Upper lobe of left lung (tissue), 6 donors: Measurements from ENCODE around the gene CDK7. TPM values are rescaled to one million over a fixed set of nuclear protein-coding genes. Genes with fewer than 3 reads are reported as not detected.

Source experiments
- ATAC-seq, 2 donors: fragments of 200-7000 bp; cut with Tn5 transposase; one replicate each; pipeline ENCODE4 v1.9.1; 2022; ENCODE audit warnings: mild to moderate bottlenecking in 2 of 2, moderate library complexity in 2 of 2; ENCODE audit not compliant: low FRiP score in 2 of 2
- DNase-seq, 2 donors: peaks; one replicate each; pipeline ENCODE4 v3.0.0-alpha.2; 2019 to 2020
- H3K27ac ChIP-seq, 4 donors: fragments of 200-600 bp; sonication (generic); one replicate each; pipeline ENCODE4 v1.5.1; 2016 to 2019
- H3K27me3 ChIP-seq, 4 donors: fragments of 200-600 bp; sonication (generic); one replicate each; pipeline ENCODE4 v1.5.1; 2017 to 2019
- H3K36me3 ChIP-seq, 4 donors: fragments of 200-600 bp; sonication (generic); one replicate each; pipeline ENCODE4 v1.5.1; 2016 to 2019
- H3K4me1 ChIP-seq, 4 donors: fragments of 200-600 bp; sonication (generic); one replicate each; pipeline ENCODE4 v1.5.1; 2018 to 2019
- H3K4me3 ChIP-seq, 4 donors: fragments of 200-600 bp; sonication (generic); one replicate each; pipeline ENCODE4 v1.5.1; 2017 to 2019; ENCODE audit warnings: mild to moderate bottlenecking in 2 of 4, moderate library complexity in 1 of 4
- H3K9me3 ChIP-seq, 4 donors: fragments of 200-600 bp; sonication (generic); one replicate each; pipeline ENCODE4 v1.5.1; 2018 to 2019
- CTCF ChIP-seq, 6 experiments: fragments of 450-650 bp in 4 of 6; fragments of 200-600 bp in 2 of 6; sonication (generic) in 2 of 6; IDR thresholded peaks; one replicate each; pipeline ENCODE4 v1.5.1; 2016 to 2019; ENCODE audit warnings: antibody characterized with exemption in 6 of 6
- EP300 ChIP-seq, 4 donors: sonication (generic); formaldehyde crosslinking; IDR thresholded peaks; one replicate each; pipeline ENCODE4 v1.5.1; 2017; ENCODE audit warnings: antibody characterized with exemption in 4 of 4, control low read depth in 2 of 4
- POLR2A ChIP-seq, 4 donors: fragments of 450-650 bp; IDR thresholded peaks; one replicate each; pipeline ENCODE4 v1.5.1; 2016 to 2017; ENCODE audit warnings: antibody characterized with exemption in 4 of 4, mild to moderate bottlenecking in 2 of 4
- POLR2AphosphoS5 ChIP-seq, 2 donors: sonication (generic); formaldehyde crosslinking; IDR thresholded peaks; one replicate each; pipeline ENCODE4 v1.5.1; 2017; ENCODE audit warnings: antibody characterized with exemption in 2 of 2
- WGBS, 2 donors: methylation state at CpG; one replicate each; pipeline ENCODE4 v1.1.5; 2017 to 2018; 5-methylcytosine and 5-hydroxymethylcytosine counted together
- total RNA-seq, 6 donors: library from RNA; depleted of rRNA in 4 of 6; stranded (reverse); fragments of >200 nt in 4 of 6; gene quantifications; one replicate each; pipeline versions ENCODE4 v1.1.0 to v1.2.1, GENCODE V29; 2016 to 2021
- donor health status: DM: no; HTN: no; CAD: no; lungs with moderate emphysema.
- donor health status: DM: no; HTN: yes; CAD: no; lungs with severe emphysema.

The CDK7 gene
- total RNA-seq, 6 donors from 2014 or later = 8.3 to 36.4 (median 22.1) TPM

GRCh38 chr5:69317391-69317790 is 82.7 kb downstream of the CDK7 start:
- Histone ChIP-seq H3K27ac (peak overlapping the region in 3 of 4 donors; percentile 7 to 53 (median 42)), H3K9me3 (no peaks in the 10 kb centered on the region)

DNA sequence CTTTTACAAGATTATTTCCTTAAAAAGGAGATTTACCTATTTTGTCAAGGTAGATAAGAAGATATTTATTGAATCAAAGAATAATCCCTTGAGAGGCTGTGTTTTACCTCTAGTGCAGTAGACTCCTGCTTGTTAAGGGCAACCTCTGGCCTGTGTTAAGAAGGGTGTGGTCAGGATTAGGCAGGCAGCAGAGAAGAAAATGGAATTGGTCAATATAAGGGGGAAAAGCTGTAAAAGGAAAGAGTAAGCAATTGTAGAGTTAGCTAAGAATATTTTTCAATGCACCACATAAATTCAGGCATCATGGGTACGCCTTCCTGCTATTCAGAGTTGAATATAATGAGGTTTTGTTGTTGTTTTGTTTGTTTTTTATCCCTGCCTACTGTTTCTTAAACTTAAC is 91.7 kb downstream of the CDK7 start:
- no peak overlapping the region for H3K27ac ChIP-seq
- peaks cover 0 to 4% (median 0%) of the 10 kb centered on the region in 4 donors for H3K4me1 ChIP-seq
- H3K4me3 ChIP-seq = no peak overlapping the region
- DNase-seq = no peak
- H3K27me3 ChIP-seq = no peaks in the 10 kb centered on the region
- TF ChIP-seq POLR2AphosphoS5 (IDR thresholded peaks at IDR 0.05) (no peak), EP300 (IDR thresholded peaks at IDR 0.05) (no peak), CTCF (IDR thresholded peaks at IDR 0.05) (no peak), POLR2A (IDR thresholded peaks at IDR 0.05) (no peak)
- no peaks in the 10 kb centered on the region for H3K36me3 ChIP-seq
- WGBS, 2 donors = 77 to 100% methylated on average over 1 of the region's 1 CpG
- no peak for ATAC-seq
- H3K9me3 ChIP-seq = no peaks in the 10 kb centered on the region

More at GRCh38 chr5:69317391-69317790, 82.7 kb downstream of the CDK7 start:
- no peaks in the 10 kb centered on the region for H3K27me3 ChIP-seq
- TF ChIP-seq POLR2A (IDR thresholded peaks at IDR 0.05) (no peak), CTCF (IDR thresholded peaks at IDR 0.05) (no peak), EP300 (IDR thresholded peaks at IDR 0.05) (no peak), POLR2AphosphoS5 (IDR thresholded peaks at IDR 0.05) (no peak)
- no peak for DNase-seq
- ATAC-seq = no peak
- H3K4me3 ChIP-seq = no peak overlapping the region
- H3K4me1 ChIP-seq = no peaks in the 10 kb centered on the region
- whole genome bisulfite sequencing, 2 donors = 74 to 84% methylated on average over 4 of the region's 4 CpGs
- peaks cover 0 to 19% (median 10%) of the 10 kb centered on the region in 4 donors for H3K36me3 ChIP-seq

Other genes with a start within 250 kb of the CDK7 start
- 10 to 100 TPM; 23.3 to 61.4 (median 42.8) TPM for gene SLC30A5, start 140.9 kb upstream of the CDK7 start, total RNA-seq
- gene CCNB1, start 67.7 kb upstream of the CDK7 start, total RNA-seq = 1 to 10 TPM; 2.1 to 9.8 (median 5.6) TPM
- gene CENPH, start 45.3 kb upstream of the CDK7 start, total RNA-seq = 1 to 10 TPM; 1.8 to 3.3 (median 2.4) TPM
- gene CCDC125, start 97.9 kb downstream of the CDK7 start, total RNA-seq = 10 to 100 TPM in 3 of 6 donors, 1 to 10 TPM in 3; 5.2 to 21.3 (median 11.3) TPM
- gene AK6, start 134.6 kb downstream of the CDK7 start, total RNA-seq = 10 to 100 TPM in 4 of 6 donors, 1 to 10 TPM in 2; 7.2 to 31.8 (median 18.2) TPM
- gene TAF9, start 134.6 kb downstream of the CDK7 start, total RNA-seq = 10 to 100 TPM; 25.9 to 59.7 (median 38.2) TPM
- gene RAD17, start 134.9 kb downstream of the CDK7 start, total RNA-seq = 10 to 100 TPM; 15.2 to 27.2 (median 17.9) TPM
- 10 to 100 TPM; 12.5 to 37.2 (median 25.7) TPM for gene MARVELD2, start 180.2 kb downstream of the CDK7 start, total RNA-seq